SIG-M5 treated with dmso at 0.1 percent for 504 hours (cell line): Measurements from ENCODE around the gene NDUFV3.
"Not testable (repeated sequence)": the region's sequence is repeated elsewhere in the genome, so short reads cannot be mapped to it uniquely, and the experiment has no call there.

ENCODE experiments used
- DNase-seq: peaks from one replicate; lab custom pipeline; 2025; ENCODE audit not compliant: unreplicated experiment; lab: John Stamatoyannopoulos, UW

The NDUFV3 gene

DNA sequence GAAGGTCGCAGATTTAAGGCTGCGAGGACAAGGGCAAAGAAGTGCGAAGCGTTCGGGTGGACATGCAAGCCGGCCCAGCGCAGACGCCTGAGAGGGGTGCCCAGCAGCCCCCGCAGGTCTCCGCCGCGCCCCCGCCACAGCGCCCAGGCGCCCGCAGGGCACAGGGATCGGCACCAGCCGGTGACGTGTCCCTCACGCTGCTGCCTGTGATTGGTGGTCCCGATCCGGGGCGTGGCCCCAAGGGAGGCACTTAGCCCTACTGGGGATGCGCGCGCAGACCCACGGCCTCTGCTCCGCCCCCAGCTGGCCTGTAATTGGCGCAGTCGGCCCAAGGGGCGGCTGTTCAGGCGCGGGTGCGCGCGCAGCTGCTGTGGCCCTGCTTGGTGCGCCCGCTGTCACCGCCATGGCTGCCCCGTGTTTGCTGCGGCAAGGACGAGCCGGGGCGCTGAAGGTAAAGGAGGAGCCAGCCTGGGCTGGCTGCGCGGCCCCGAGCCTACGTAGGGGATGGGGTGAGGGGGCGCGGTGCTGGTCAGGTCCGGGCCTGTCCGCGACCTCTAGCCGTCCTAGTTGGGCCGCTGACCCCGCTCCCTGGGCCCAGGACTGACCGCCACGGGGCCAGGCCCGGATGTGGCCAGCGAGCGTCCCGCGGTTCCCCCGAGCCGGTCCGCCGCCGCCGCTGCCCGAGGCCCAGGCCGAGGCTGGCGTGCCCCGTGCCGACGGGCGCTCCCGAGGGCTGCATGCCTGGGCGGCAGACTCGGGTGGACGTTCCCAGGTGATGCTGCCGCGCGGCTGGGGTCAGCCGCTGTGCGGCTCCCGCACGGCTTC is at the start of gene NDUFV3:
Gene NDUFV3 (plus strand): TSS at position 379 of the 825 bp plus-strand sequence. CDS start 25 bp downstream, at position 404.
- DNase-seq = peak; percentile 98

DNA sequence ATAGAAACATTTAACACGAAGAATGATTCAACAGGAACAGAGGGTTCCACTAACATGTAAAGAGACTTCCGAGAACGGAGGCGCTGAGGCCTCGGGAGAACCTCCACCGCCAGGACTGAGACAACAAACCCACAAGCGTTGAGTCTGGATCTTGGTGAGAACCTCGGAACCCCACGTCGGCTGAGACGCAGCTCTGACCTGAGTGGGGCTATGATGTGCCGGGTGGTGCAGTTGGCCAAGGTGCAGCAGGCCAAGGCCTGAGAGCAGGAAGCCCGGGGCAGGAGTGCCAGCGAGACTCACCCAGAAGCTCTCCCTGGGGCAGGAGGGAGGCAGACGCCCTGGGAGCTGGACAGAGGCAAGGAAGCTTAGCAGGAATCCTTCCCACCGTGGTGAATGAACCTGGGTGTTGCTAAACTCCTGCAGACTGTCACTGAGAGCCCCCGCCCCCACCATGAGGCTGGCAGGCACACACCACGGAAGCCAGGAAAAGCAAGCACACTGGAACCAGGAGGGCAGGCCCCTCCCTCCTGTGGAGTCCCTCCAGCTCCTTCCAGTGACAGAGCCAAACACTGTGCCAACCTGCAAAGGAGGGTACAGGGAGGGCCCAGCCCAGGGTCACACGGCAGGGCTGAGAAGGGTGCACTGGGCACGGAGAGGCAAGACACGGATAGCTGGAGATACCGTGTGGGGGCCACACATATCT is 48.5 kb upstream of the NDUFV3 start:
- DNase-seq = no peak

DNA sequence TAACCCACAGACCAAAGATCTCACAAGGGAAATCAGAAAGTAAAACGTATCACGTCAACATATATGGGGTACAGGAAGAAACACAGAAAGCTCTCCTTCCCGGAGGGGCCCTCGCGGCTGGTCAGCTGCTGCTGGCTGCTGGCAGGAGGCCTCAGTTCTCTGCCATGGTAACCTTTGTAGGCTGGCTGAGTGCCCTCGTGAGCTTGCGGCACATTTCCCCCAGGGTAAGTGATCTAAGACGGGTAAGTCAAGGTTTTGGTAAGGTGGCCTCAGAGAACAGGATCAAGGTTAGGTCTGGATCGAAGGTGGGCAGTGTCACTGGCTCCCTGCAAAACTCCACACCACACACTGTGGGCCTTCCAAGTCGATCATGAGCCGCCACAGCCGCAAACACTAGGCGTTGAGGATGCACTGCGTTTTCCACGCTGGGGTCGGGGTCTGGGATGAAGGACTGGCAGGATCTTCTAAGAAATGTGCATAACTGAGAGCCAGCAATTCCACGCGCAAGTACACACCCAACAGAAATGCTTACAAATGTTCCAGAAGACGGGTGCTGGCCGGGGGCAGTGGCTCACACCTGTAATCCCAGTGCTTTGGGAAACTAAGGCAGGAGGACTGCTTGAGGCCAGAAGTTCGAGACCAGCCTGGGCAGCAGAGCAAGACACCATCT is 47.7 kb upstream of the NDUFV3 start:
- DNase-seq = no peak

- DNase-seq = no peak
These were observed 46.9 kb upstream of the NDUFV3 start for GRCh38 chr21:42846221-42846620.

DNA sequence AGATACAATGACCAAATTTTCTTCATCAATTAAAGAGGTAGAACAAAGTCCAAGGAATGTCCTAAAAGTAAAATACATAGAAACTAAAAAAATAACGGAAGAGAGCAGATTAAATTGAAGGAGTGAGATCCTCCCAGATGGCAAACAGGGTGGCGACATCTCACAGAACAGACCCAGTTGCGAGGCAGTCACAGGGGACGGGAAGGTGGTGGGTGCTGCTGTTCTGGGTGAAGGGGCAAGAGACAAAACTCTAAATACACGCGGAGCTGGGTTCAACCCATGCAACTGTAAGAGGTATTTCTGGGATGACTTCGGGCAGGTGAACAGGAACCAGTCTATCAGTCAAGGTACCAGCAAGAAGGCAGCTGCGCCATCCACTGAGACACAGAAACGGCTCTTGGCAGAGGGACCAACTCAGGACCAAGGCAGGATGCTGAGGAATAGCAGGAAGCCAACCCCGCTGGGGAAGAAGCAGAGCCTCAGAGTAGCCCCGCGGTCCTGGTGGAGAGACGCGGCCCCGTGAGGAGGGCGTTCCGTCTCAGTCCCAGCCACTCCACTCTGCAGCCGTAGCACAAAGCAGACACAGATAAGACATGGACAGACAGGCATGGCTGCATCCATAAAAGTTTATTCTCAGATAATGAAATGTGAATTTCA is 45.9 kb upstream of the NDUFV3 start:
- no peak for DNase-seq

- no peak for DNase-seq
These were observed 45.4 kb upstream of the NDUFV3 start for GRCh38 chr21:42847726-42848125.

GRCh38 chr21:42848144-42848931 is 44.8 kb upstream of the NDUFV3 start:
- not testable (repeated sequence) for DNase-seq

GRCh38 chr21:42848932-42849758 is 44.0 kb upstream of the NDUFV3 start:
- DNase-seq = no peak

- no peak for DNase-seq
These were observed 43.2 kb upstream of the NDUFV3 start for GRCh38 chr21:42849759-42850412.

- DNase-seq = no peak
These were observed 42.6 kb upstream of the NDUFV3 start for GRCh38 chr21:42850463-42850862.

GRCh38 chr21:42850866-42851391 is 42.2 kb upstream of the NDUFV3 start:
- peak; percentile 16 for DNase-seq

- no peak for DNase-seq
These were observed 41.1 kb upstream of the NDUFV3 start for GRCh38 chr21:42851812-42852665.

- DNase-seq = no peak
These were observed 40.1 kb upstream of the NDUFV3 start for GRCh38 chr21:42852925-42853570.

DNA sequence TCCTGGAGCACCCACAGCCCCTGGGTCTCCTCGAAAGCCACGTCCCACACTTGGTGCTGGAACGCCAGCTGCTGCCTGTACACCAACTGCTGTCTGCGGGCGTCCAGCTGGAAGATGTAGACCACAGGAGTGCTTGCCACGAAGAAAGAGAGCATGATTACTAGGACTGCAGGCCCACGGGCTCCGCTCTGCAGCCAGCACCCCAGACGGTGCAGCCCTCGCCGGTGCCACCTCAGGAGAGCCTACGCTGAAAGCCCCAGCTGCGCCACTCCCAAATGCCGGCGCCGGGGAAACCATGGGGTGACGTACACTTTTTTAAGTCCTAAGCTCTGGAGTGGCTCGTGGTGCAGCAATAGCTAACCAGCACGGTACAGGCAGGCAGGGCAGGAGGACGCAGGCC is 39.5 kb upstream of the NDUFV3 start:
- no peak for DNase-seq

DNA sequence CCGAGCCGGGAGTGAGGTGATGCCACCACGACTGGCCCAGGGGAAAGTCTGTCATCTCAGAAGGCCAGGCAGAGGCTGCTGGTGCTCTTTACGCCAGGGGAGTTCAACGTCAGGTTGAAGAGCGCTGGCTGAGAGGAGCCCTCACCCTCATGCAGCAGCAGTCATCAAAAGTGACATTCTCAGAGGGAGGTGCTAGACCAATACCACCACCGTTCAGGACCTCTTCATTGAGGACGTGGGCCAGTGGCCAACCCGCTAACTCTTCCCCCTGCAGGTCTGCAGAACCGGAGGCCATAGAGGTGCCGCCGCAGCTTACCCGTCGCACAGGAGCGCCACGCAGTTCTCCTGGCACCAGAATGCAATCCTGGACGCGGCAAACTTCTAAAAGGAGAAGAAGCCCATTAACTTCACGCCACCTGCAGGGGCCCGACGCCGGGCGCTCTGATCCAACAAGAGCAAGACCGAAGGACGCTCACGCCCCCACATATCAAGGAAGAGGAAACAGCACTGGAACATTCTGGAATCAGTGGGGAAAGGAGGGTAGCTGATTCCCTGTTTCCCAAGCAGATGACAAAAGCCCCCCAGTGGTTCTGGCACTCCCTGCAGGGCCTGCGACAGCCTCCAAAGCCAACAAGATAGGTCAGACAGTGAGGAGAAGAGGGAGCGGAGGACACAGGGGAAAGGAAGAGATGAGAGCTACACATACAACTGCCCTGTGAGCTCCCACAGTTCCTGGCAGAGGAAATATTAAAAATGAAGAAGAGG is 38.7 kb upstream of the NDUFV3 start:
- DNase-seq = no peak

DNA sequence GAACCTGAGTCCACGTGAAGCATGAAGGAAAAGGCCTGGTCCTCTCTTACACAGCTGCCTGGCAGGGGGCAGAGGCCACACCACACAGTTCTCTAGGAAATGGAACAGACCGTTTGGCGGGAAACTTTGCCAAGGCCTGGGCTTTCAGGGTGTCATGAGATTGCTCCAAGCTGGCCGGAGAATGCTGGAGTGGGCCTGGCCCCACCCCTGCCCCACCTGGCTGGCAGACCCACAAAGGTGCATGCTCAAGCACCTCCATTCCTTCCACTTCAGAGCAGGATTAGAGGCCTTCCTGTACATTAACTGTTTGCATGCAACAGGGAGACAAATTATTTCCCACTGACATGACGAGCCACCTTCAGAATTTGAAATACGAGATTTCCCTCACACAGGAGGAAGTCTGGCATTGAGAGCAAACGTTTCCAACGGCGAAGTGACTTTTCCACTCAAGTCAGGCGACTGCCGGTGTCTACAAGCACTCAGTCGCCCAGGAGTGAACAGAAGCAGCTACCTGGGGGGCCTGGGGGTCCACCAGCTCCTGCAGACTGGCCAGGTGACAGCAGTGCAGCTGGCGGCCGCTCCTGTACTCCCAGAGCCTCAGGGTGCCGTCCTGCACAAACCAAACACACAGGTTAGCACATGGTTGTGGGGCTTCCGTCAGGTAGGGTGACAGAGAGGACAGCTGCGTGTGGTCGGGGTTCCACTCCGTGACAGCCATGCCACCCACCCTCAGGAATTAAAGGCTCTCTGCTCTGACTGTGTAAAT is 37.8 kb upstream of the NDUFV3 start:
- DNase-seq = no peak
